Measurements from ENCODE around the gene KCNK1.
"Not testable (repeated sequence)": the region's sequence is repeated elsewhere in the genome, so short reads cannot be mapped to it uniquely, and the experiment has no call there.

Gene KCNK1

GRCh38 chr1:233605205-233605604, 8.7 kb upstream of the KCNK1 start:
- H3K4me3 ChIP-seq (ENCODE audit: control insufficient read depth, low read depth, low read length), result no peak overlapping the region
- no peak for DNase-seq (ENCODE audit: low read depth)
- no peak for TF ChIP-seq CTCF (conservative IDR thresholded peaks at IDR 0.05; ENCODE audit: control insufficient read depth, insufficient read depth, low read depth, low read length)

DNA sequence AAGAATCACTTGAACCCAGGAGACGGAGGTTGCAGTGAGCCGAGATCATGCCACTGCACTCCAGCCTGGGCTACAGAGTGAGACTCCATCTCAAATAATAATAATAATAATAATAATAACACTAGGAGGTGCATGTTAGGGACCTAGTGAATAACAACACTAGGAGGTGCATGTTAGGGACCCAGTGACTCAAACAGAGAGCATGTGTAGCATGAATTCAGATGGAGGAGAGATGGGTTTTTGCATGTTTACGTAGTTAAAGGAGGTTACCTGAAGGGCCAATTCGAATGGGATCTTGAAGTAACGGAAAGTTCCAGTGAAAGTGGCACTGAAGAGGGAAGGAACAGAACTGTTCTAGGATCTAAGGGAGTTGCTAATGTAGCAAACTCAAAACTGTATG, 7.1 kb upstream of the KCNK1 start:
- H3K4me3 ChIP-seq (ENCODE audit: control insufficient read depth, low read depth, low read length), result no peak overlapping the region
- DNase-seq (ENCODE audit: low read depth), result no peak
- TF ChIP-seq CTCF (conservative IDR thresholded peaks at IDR 0.05; ENCODE audit: control insufficient read depth, insufficient read depth, low read depth, low read length), result no peak

DNA sequence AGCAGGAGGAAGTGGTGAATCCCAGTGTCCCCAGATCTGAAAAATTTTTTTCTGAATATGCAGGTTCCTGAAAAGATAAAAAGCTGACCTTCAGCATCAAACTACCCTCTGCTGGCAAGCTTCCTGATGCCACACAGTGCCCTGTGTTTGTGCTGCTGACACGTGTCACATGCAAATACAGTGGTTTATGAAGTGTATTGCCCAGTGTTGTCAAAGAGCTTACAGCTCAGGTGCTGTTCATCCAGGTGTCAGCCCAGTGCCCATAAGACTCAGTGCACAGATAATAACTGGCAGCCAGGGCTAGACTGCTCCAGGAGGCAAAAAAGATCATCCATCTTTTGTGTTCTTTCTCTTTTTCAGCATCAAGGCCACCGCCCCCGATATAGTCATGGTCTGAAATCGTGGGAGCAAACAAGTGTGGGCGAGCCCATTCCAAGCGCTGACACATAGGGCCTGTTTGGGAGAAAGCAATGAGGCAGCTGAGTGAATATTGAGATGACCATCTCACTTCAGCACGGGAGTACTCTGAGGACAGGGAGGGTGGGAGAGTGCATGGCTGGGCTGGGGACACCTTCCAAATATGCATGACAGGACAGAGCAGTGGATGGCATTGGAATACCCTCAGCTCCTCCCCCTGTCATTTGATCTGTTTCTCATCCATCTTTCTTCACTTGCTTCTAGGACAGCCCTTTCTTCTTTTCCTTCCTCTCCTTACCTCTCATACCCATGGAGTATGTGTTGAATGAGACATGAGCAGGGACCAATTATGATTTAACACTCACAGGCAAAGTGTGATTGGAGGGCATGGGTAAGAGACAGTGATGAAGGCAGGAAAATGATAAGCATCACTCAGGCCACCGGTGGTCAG, 6.4 kb upstream of the KCNK1 start:
- no peak for TF ChIP-seq CTCF (conservative IDR thresholded peaks at IDR 0.05; ENCODE audit: control insufficient read depth, insufficient read depth, low read depth, low read length)
- DNase-seq (ENCODE audit: low read depth), result peak; percentile 50
- H3K4me3 ChIP-seq (ENCODE audit: control insufficient read depth, low read depth, low read length), result no peak overlapping the region

DNA sequence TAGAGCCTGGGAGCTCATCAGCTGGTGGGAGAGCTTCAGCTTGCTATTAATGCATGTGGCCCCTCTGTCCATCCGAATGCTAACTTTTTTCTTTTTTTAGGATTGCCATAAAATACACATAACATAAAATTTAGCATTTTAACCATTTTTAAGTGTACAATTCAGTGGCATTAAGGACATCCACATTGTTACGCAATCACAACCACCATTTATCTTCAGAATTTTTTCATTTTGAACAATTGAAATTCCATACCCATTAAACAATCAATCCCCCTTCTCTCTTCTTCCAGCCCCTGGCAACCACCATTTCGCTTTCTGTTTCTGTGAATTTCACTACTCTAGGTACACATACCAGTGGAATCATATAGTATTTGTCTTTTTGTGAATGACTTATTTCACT, 4.9 kb upstream of the KCNK1 start:
- DNase-seq (ENCODE audit: low read depth), result no peak
- TF ChIP-seq CTCF (conservative IDR thresholded peaks at IDR 0.05; ENCODE audit: control insufficient read depth, insufficient read depth, low read depth, low read length), result no peak
- no peak overlapping the region for H3K4me3 ChIP-seq (ENCODE audit: control insufficient read depth, low read depth, low read length)

DNA sequence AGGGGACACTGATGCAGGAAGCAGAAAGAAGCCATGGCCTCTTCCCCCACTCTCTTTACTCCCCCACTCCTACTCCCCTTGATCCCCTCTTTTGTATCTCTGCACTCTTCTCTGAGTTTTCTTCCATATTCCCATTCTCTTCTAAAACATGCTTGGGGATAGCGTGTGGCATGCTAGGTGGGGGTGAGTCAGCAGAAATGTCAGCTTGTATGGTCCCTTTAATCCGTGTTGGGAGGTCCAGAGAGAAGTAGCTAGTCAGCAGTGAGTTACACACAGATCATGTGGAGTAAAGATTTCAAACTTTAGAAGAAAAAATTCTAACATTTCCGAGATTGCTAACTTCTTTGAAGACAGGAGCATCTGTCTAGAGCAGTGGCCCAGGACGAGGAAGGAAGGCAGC, 4.0 kb upstream of the KCNK1 start:
- DNase-seq (ENCODE audit: low read depth), result no peak
- no peak for TF ChIP-seq CTCF (conservative IDR thresholded peaks at IDR 0.05; ENCODE audit: control insufficient read depth, insufficient read depth, low read depth, low read length)
- no peak overlapping the region for H3K4me3 ChIP-seq (ENCODE audit: control insufficient read depth, low read depth, low read length)

GRCh38 chr1:233610628-233611027, 3.3 kb upstream of the KCNK1 start:
- no peak overlapping the region for H3K4me3 ChIP-seq (ENCODE audit: control insufficient read depth, low read depth, low read length)
- DNase-seq (ENCODE audit: low read depth), result no peak
- TF ChIP-seq CTCF (conservative IDR thresholded peaks at IDR 0.05; ENCODE audit: control insufficient read depth, insufficient read depth, low read depth, low read length), result no peak

DNA sequence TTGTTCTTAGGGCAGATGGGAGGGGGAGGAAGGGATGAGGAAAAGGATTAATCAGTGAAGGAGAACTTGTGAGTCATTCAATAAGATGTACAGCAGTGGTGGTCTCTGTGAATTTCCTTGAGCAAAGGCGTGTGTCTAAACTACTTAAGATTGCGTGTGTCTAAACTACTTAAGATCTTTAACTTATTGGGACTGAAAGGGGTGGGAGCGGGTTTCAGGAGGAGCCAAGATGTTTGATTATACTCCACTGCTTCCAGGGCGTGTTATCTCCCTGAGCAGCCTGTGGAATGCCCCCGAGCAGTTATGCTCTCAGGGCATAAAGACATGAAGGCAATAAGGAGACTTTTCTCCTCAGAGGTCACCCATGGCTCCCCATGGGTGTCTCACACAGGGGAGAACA, 2.5 kb upstream of the KCNK1 start:
- DNase-seq (ENCODE audit: low read depth); H3K4me3 ChIP-seq (ENCODE audit: control insufficient read depth, low read depth, low read length): not testable (repeated sequence)

Data from fibroblast of mammary gland (primary cell).